Thymus (tissue), 11 donors: ENCODE data around the gene CHAT. TPM values are rescaled to one million over a fixed set of nuclear protein-coding genes. Genes with fewer than 3 reads are reported as not detected.

Experiments
- DNase-seq, 9 donors: peaks; one replicate each; pipeline ENCODE4 v3.0.0-alpha.2; 2013; ENCODE audit warnings: low spot score in 9 of 9, low read depth in 6 of 9, missing footprints in 1 of 9
- H3K27ac ChIP-seq, 2 donors: one replicate each; pipeline ENCODE4 v1.5.1; 2013; ENCODE audit warnings: control low read depth in 1 of 2, low read depth in 1 of 2, low read length in 1 of 2, mild to moderate bottlenecking in 1 of 2, moderate library complexity in 1 of 2
- H3K27me3 ChIP-seq, 2 donors: one replicate each; pipeline ENCODE4 v1.5.1; 2013; ENCODE audit warnings: low read length in 1 of 2; ENCODE audit not compliant: control insufficient read depth in 2 of 2, insufficient read depth in 1 of 2
- H3K36me3 ChIP-seq, 2 donors: one replicate each; pipeline ENCODE4 v1.5.1; 2013; ENCODE audit warnings: low read length in 1 of 2, mild to moderate bottlenecking in 1 of 2, moderate library complexity in 1 of 2; ENCODE audit not compliant: control insufficient read depth in 2 of 2, insufficient read depth in 2 of 2
- H3K4me1 ChIP-seq, 2 donors: one replicate each; pipeline ENCODE4 v1.5.1; 2013; ENCODE audit warnings: low read length in 2 of 2; ENCODE audit not compliant: control insufficient read depth in 2 of 2, insufficient read depth in 2 of 2
- H3K4me3 ChIP-seq, 2 donors: one replicate each; pipeline ENCODE4 v1.5.1; 2013; ENCODE audit warnings: low read length in 2 of 2, control low read depth in 1 of 2, mild to moderate bottlenecking in 1 of 2
- H3K9me3 ChIP-seq, 2 donors: one replicate each; pipeline ENCODE4 v1.5.1; 2013; ENCODE audit warnings: low read length in 1 of 2, mild to moderate bottlenecking in 1 of 2; ENCODE audit not compliant: control insufficient read depth in 2 of 2, insufficient read depth in 1 of 2
- WGBS: extraction: QIAGEN DNeasy Blood & Tissue Kit; methylation state at CpG from one replicate; pipeline ENCODE4 v1.1.7; 2013; 5-methylcytosine and 5-hydroxymethylcytosine counted together
- polyA plus RNA-seq: library from polyadenylated mRNA; stranded (reverse); fragments of 200-250 nt; gene quantifications from one replicate; pipeline ENCODE4 v1.2.3, GENCODE V29; 2013
- total RNA-seq: library from RNA; stranded (reverse); fragments of 120-200 nt; gene quantifications from one replicate; pipeline ENCODE4 v1.2.4, GENCODE V29; 2013
- donor health status: healthy.

Gene CHAT
- total and polyA plus RNA-seq, 2 donors, result 0.09 TPM; not detected in 1

DNA sequence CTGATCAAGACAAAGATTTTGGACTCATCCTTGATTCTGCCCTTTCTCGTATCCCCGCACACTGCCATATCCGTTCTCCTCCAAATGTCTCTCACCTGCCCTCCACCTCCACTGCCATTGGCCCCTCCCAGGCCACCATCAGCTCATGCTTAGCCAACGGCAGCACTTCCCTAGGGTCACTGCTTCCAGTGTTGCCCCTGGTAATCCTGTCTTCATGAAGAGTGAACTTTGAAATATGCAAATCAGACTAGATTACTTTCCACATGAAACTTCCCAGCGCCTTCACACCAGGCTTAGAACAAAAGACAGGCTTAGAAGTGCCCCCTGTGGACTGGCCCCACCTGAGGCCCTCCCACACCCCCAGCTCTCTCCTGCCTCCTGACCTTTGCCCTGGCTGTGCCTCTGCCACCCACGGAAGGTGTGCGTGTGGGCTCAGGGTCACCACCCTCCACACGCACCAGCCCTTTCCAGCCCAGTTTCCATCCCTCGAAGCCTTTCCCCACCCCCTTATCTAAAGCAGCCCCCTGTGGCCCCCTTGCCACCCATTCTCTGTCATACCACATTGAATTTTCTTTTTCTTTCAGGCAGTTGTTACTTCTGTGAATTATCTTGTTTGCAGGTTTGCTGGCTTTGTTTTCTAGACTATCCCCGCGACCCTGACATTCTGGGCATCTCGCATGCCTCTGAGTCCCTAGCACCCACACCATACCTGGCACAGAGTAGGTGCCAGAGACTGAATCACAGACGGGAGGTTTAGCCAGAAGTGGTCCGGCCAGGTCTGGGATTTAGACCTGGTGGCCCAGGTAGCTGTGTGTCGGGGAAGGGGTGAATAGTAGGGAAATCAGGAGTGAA is 38.8 kb downstream of the CHAT start:
- H3K4me1 ChIP-seq, result peaks cover 0 to 34% of the 10 kb centered on the region in 2 donors
- H3K36me3 ChIP-seq, result no peaks in the 10 kb centered on the region
- no peaks in the 10 kb centered on the region for H3K27me3 ChIP-seq
- DNase-seq, result no peak
- peaks cover 0 to 1% of the 10 kb centered on the region in 2 donors for H3K9me3 ChIP-seq
- no peak overlapping the region for H3K27ac ChIP-seq
- WGBS, result 87% methylated on average over 15 of the region's 15 CpGs
- H3K4me3 ChIP-seq, result no peak overlapping the region

DNA sequence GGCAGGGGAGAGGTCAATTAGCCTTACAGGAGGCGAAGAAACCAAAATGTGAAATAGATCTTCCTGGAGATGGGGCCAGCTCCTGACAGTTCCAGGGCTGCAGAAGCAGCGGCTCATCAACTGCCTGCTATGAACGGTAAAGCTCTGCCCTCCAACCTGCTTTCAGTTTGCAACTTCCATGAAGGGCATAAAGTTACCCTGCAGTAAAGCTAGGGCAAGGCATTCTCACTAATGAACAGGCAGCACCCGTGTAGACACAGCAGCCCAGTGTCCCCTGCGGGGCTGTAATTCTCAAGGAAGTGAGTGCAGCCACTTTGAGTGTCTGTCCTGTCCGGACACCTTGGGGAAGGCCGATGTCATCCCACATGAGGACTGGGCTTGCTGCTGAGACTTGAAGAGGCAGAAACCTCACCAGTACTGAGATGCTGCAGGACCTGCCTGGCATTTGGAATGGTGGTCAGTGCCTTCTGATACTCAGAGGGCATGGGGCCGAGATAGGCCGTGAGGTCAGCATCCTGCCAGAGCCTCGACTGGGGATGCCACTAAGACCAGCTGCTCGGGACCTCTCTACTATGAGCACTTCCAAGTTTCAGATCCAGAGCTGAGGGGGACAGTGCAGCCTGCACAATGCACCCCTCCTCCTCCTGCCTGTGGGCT is 39.6 kb downstream of the CHAT start:
- Histone ChIP-seq H3K36me3 (no peaks in the 10 kb centered on the region), H3K9me3 (peaks cover 0 to 1% of the 10 kb centered on the region in 2 donors), H3K4me3 (no peak overlapping the region), H3K27me3 (no peaks in the 10 kb centered on the region), H3K4me1 (peaks cover 0 to 26% of the 10 kb centered on the region in 2 donors), H3K27ac (no peak overlapping the region)
- WGBS, result 86% methylated on average over 11 of the region's 11 CpGs
- DNase-seq, result no peak

DNA sequence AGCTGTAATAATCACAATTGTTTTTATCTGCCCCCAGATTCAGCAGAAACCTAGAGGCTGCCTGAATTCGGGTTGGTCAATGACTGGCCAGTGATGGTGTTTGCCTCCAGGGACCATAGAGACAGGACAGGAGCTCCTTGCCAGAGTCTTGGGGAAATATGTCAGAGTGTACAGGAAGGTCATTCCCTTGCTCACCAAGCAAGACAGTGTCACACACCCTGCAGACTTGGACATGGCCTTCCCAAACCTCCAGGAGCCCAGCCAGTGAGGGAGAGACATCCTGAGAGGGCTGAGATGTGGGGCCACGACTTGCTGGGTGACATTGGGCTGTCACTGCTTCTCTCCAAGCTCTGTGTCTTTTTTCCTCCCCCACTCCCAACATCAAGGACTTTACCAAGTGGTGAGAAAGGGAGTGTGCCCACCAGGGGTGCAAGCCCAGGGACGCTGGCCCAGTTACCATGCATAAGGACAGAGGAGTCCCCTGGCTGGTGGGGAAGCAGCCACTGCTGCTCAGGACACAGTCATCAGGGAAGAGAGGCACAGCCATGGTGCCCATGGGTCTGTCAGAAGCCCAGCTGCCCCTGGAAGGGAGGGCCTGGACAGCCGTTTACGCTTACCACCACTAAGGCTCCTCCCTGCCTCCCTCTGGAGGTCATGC is 40.3 kb downstream of the CHAT start:
- no peaks in the 10 kb centered on the region for H3K27me3 ChIP-seq
- DNase-seq, result no peak

DNA sequence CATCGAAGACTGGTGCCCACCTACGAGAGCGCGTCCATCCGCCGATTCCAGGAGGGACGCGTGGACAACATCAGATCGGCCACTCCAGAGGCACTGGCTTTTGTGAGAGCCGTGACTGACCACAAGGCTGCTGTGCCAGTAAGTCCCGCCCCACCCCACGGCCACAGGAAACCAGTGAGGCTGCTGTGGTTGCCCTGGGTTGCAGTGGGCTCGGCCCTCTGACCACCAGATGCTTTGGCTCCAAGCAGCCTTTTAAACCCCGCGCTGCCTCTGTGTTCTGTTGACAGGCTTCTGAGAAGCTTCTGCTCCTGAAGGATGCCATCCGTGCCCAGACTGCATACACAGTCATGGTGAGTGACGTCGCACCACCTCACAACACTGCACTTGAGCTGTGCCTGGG is 41.3 kb downstream of the CHAT start:
- WGBS, result 72% methylated on average over 18 of the region's 18 CpGs
- Histone ChIP-seq H3K9me3 (peaks cover 1 to 5% of the 10 kb centered on the region in 2 donors), H3K4me1 (peaks cover 0 to 9% of the 10 kb centered on the region in 2 donors), H3K36me3 (no peaks in the 10 kb centered on the region), H3K27ac (no peak overlapping the region), H3K27me3 (no peaks in the 10 kb centered on the region), H3K4me3 (no peak overlapping the region)
- no peak for DNase-seq

More for the DNA sequence above, 40.3 kb downstream of the CHAT start:
- no peaks in the 10 kb centered on the region for H3K36me3 ChIP-seq
- peaks cover 0 to 18% of the 10 kb centered on the region in 2 donors for H3K4me1 ChIP-seq
- no peak overlapping the region for H3K4me3 ChIP-seq
- no peak overlapping the region for H3K27ac ChIP-seq
- WGBS, result 70% methylated on average over 5 of the region's 5 CpGs
- H3K9me3 ChIP-seq, result peaks cover 0 to 1% of the 10 kb centered on the region in 2 donors

DNA sequence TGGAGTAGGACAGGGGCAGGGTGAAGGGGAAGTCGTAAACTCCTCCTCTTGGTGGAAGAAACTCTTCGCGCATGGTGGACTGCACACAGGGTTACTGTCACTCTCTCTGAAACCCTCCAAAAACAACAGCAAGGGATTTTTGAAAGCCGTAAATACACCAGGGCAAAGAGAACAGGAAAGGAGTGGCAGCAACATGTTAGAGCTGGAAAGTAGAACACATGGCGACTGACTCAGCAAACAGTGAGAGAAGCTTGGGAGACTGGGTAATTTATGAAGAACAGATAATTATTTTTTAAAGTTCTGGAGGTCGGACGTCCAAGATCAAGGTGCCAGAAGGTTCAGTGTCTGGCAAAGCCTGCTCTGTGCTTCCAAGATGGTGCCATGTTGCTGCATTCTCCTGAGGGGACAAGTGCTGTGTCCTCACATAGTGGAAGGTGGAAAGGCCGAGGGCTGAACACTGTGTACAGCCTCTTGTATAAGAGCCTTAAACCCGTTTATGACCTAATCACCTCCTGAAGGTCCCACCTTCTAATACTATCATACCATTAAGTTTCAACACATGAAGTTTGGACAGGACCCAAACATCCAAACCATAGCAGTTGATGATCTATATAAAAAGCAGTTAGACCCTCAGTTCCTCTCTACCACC is 43.1 kb downstream of the CHAT start:
- Histone ChIP-seq H3K9me3 (peaks cover 1 to 5% of the 10 kb centered on the region in 2 donors), H3K36me3 (no peaks in the 10 kb centered on the region), H3K27me3 (no peaks in the 10 kb centered on the region), H3K4me3 (no peak overlapping the region), H3K27ac (no peak overlapping the region), H3K4me1 (no peaks in the 10 kb centered on the region)
- no peak for DNase-seq
- WGBS, result 87% methylated on average over 9 of the region's 9 CpGs

DNA sequence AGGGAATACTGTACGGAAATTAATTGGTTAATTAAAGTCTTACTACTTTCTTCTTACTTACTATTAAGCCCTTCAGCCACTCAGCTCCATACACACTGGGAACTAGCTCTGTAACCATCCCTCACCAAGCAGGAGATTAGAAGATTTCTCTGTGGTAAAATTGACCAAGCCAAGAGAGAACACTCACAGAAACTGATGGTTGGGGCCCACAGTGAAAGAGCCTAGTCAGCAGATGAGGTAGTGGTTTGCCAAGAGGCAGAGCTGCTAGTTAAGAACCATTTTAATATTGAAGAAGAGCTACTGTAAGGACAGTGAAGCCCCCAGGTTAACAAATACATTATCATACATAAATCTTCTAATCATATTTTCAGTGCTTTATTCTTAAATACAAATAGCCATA is 43.8 kb downstream of the CHAT start:
- no peak overlapping the region for H3K27ac ChIP-seq
- no peaks in the 10 kb centered on the region for H3K4me1 ChIP-seq
- WGBS, result 96% methylated on average over 1 of the region's 1 CpG
- H3K9me3 ChIP-seq, result peaks cover 1 to 5% of the 10 kb centered on the region in 2 donors
- no peaks in the 10 kb centered on the region for H3K27me3 ChIP-seq
- no peaks in the 10 kb centered on the region for H3K36me3 ChIP-seq
- no peak for DNase-seq
- H3K4me3 ChIP-seq, result no peak overlapping the region

DNA sequence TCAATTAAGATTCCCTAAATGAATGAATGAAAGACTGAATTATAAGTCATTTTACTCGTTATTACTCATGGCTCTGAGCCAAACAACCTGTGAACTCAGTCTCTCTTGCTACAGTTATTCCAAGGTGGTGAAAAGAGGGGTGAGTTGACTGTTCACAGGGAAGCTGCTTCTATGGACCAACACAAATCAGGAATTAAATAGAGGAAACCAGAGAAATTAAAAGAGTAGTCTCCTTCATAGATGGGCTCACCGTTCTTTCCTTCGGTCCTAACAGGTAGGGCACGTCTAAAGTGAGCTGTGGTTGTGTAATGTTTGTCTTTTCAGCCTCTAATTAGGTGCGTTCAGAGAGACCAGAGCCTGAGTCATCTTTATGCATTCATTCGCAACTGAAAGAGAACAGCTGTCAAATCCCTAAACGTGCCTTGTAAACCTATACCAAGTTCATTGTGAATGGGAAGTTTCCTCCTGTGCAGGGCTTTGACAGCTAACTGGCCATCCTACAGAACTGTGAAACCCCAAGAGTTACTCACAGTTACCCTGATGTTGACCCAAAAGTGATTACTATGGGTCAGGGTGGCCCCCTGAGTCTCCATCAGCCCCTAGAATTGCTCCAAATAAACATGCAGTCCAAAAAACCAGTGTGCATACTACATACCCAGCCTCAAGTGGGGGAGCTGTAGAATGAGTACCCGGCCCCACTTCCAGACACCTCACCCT is 47.5 kb downstream of the CHAT start:
- Histone ChIP-seq H3K27me3 (no peaks in the 10 kb centered on the region), H3K27ac (no peak overlapping the region), H3K9me3 (peaks cover 1 to 5% of the 10 kb centered on the region in 2 donors), H3K4me1 (no peaks in the 10 kb centered on the region), H3K4me3 (no peak overlapping the region), H3K36me3 (no peaks in the 10 kb centered on the region)
- no peak for DNase-seq
- 66% methylated on average over 8 of the region's 8 CpGs for WGBS

DNA sequence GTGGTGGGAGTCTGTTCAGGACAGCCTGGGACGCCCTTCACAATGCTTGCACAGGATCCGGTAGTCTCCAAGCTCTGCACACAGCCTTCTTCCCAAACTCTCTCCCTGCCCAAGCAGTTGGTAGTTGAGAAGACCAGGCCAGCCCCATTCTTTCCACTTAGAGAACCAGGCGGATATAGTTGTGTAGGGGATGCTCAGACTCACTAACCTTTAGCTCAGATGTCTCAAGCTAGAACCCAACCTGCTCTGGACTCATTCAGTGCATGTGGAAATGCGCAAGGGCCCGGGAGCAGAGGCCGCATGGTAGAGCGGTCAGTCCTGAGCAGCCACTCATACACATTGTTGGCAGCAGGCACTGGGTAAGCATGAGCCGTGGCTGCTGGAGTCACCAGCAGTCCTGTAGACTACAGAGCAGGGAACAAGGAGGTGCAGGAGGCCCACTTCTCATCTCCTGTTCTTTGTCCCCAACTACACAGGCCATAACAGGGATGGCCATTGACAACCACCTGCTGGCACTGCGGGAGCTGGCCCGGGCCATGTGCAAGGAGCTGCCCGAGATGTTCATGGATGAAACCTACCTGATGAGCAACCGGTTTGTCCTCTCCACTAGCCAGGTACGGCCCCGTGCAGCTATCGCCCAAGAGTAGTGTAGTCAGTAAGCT is 48.5 kb downstream of the CHAT start:
- no peak overlapping the region for H3K4me3 ChIP-seq
- no peaks in the 10 kb centered on the region for H3K4me1 ChIP-seq
- no peak overlapping the region for H3K27ac ChIP-seq
- DNase-seq, result no peak
- WGBS, result 91% methylated on average over 15 of the region's 15 CpGs
- no peaks in the 10 kb centered on the region for H3K36me3 ChIP-seq
- peaks cover 0 to 5% of the 10 kb centered on the region in 2 donors for H3K9me3 ChIP-seq
- H3K27me3 ChIP-seq, result no peaks in the 10 kb centered on the region
